VCaP (cell line): ENCODE measurements around the gene LORICRIN.

Source experiments
- H3K27ac ChIP-seq: fragments of 450-650 bp; 2 replicates; pipeline ENCODE4 v1.5.1; 2017
- CTCF ChIP-seq: fragments of 450-650 bp; conservative IDR thresholded peaks from 2 replicates; pipeline ENCODE4 v1.5.1; 2017; ENCODE audit warnings: mild to moderate bottlenecking, moderate library complexity

LORICRIN gene

GRCh38 chr1:153288634-153289275 is 29.3 kb downstream of the LORICRIN start:
- no peak overlapping the region for H3K27ac ChIP-seq
- peak; percentile 43; the same call in 1 of the 2 replicates for TF ChIP-seq CTCF

GRCh38 chr1:153291514-153291913 is 32.0 kb downstream of the LORICRIN start:
- no peak for TF ChIP-seq CTCF
- no peak overlapping the region for H3K27ac ChIP-seq

GRCh38 chr1:153292185-153292584 is 32.7 kb downstream of the LORICRIN start:
- no peak for TF ChIP-seq CTCF

GRCh38 chr1:153292740-153293479 is 33.4 kb downstream of the LORICRIN start:
- no peak; the same call in 1 of the 2 replicates for TF ChIP-seq CTCF

More at GRCh38 chr1:153292185-153292584, 32.7 kb downstream of the LORICRIN start:
- no peak overlapping the region for H3K27ac ChIP-seq

GRCh38 chr1:153293480-153293775 is 33.9 kb downstream of the LORICRIN start:
- TF ChIP-seq CTCF: no peak
- H3K27ac ChIP-seq: no peak overlapping the region

More at GRCh38 chr1:153292740-153293479, 33.4 kb downstream of the LORICRIN start:
- no peak overlapping the region for H3K27ac ChIP-seq

- TF ChIP-seq CTCF: no peak
- H3K27ac ChIP-seq: no peak overlapping the region
Measured at GRCh38 chr1:153293851-153294250, 34.4 kb downstream of the LORICRIN start.

- H3K27ac ChIP-seq: no peak overlapping the region
- no peak for TF ChIP-seq CTCF
Measured at GRCh38 chr1:153302308-153302707, 42.8 kb downstream of the LORICRIN start.
